Activated T-helper 1 cell treated with anti-CD3 and anti-CD28 coated beads, Interleukin-12 subunit alpha, Interleukin-12 subunit beta, Interleukin-2, Interleukin-4 antibody, amounts not matched to agents 30 ng/mL and 10 ng/mL and 1 ng/mL, durations not matched to agents 14 hours and 24 hours and 36 hours (primary cell): ENCODE results near the gene HARS2. TPM values are rescaled to one million over a fixed set of nuclear protein-coding genes. Genes with fewer than 3 reads are reported as not detected.
"Not testable (repeated sequence)": the region's sequence is repeated elsewhere in the genome, so short reads cannot be mapped to it uniquely, and the experiment has no call there.

Experiments
- DNase-seq: peaks from one replicate; pipeline ENCODE4 v3.0.0; 2021; ENCODE audit warnings: low spot score
- H3K27ac Mint-ChIP-seq: one replicate; pipeline ENCODE4 v1.8.0; 2021; ENCODE audit warnings: mild to moderate bottlenecking, mixed read lengths
- H3K27me3 Mint-ChIP-seq: one replicate; pipeline ENCODE4 v1.8.0; 2022; ENCODE audit warnings: mild to moderate bottlenecking, moderate library complexity, mixed read lengths; ENCODE audit not compliant: insufficient read depth
- H3K36me3 Mint-ChIP-seq: one replicate; pipeline ENCODE4 v1.8.0; 2021; ENCODE audit warnings: low read depth, mixed read lengths
- H3K4me1 Mint-ChIP-seq: one replicate; pipeline ENCODE4 v1.8.0; 2021; ENCODE audit warnings: low read depth, mixed read lengths
- H3K4me3 Mint-ChIP-seq: one replicate; pipeline ENCODE4 v1.8.0; 2021; ENCODE audit warnings: mild to moderate bottlenecking, moderate library complexity, mixed read lengths
- H3K9me3 Mint-ChIP-seq: one replicate; pipeline ENCODE4 v1.8.0; 2021; ENCODE audit warnings: mixed read lengths
- intact Hi-C: fragments of 100-400 bp; cut with micrococcal nuclease; formaldehyde crosslinking; loops from one replicate; pipeline ENCODE4 v1.15.1; 2024
- total RNA-seq: library from RNA; stranded (reverse); gene quantifications from 2 replicates; pipeline ENCODE4 v1.2.3, GENCODE V29; 2022

Gene HARS2
- total RNA-seq, 1 donor from 2014 or later, result 31.2 TPM

- intact Hi-C loops, result loop anchor here (1.0 to 10.0 kb wide), 8 partner anchors 9 to 607 kb away; partner anchors contain the start of genes CYSTM1, HARS1, HARS2 and TMCO6
- no peak for DNase-seq
- peaks cover 3% of the 10 kb centered on the region for H3K36me3 Mint-ChIP-seq
- H3K27me3 Mint-ChIP-seq, result peaks cover 8% of the 10 kb centered on the region
- H3K4me1 Mint-ChIP-seq, result peaks cover 22% of the 10 kb centered on the region
- no peaks in the 10 kb centered on the region for H3K9me3 Mint-ChIP-seq
- H3K27ac Mint-ChIP-seq, result peak overlapping the region; percentile 48
- peak overlapping the region; percentile 91 for H3K4me3 Mint-ChIP-seq
Observed at GRCh38 chr5:140711794-140712193, 20.5 kb downstream of the HARS2 start.

GRCh38 chr5:140713562-140714094 lies 22.4 kb downstream of the HARS2 start:
- intact Hi-C loops, result loop anchor here (5.0 to 10.0 kb wide), 2 partner anchors 536 to 609 kb away; partner anchors contain the start of gene CYSTM1
- Mint-ChIP-seq H3K9me3 (no peaks in the 10 kb centered on the region), H3K27me3 (peaks cover 8% of the 10 kb centered on the region), H3K27ac (no peak overlapping the region), H3K36me3 (no peaks in the 10 kb centered on the region), H3K4me1 (peaks cover 22% of the 10 kb centered on the region), H3K4me3 (no peak overlapping the region)
- no peak for DNase-seq

GRCh38 chr5:140716238-140716637 lies 25.0 kb downstream of the HARS2 start:
- H3K27me3 Mint-ChIP-seq, H3K36me3 Mint-ChIP-seq, DNase-seq, H3K4me3 Mint-ChIP-seq, H3K27ac Mint-ChIP-seq, H3K9me3 Mint-ChIP-seq: not testable (repeated sequence)
- intact Hi-C loops, result loop anchor here (10.0 kb wide), 1 partner anchor 611 kb away; no protein-coding TSS in a partner anchor
- peaks cover 16% of the 10 kb centered on the region for H3K4me1 Mint-ChIP-seq

GRCh38 chr5:140718266-140718592 lies 27.0 kb downstream of the HARS2 start:
- H3K9me3 Mint-ChIP-seq, result no peaks in the 10 kb centered on the region
- peaks cover 13% of the 10 kb centered on the region for H3K27me3 Mint-ChIP-seq
- H3K36me3 Mint-ChIP-seq, result no peaks in the 10 kb centered on the region
- peaks cover 6% of the 10 kb centered on the region for H3K4me1 Mint-ChIP-seq
- peak overlapping the region; percentile 13 for H3K4me3 Mint-ChIP-seq
- DNase-seq, result no peak
- intact Hi-C loops, result loop anchor here (10.0 kb wide), 1 partner anchor 613 kb away; no protein-coding TSS in a partner anchor
- no peak overlapping the region for H3K27ac Mint-ChIP-seq

- not testable (repeated sequence) for H3K4me3 Mint-ChIP-seq, H3K27ac Mint-ChIP-seq, DNase-seq, H3K36me3 Mint-ChIP-seq, H3K9me3 Mint-ChIP-seq
- Mint-ChIP-seq H3K27me3 (peaks cover 18% of the 10 kb centered on the region), H3K4me1 (peaks cover 12% of the 10 kb centered on the region)
- intact Hi-C loops, result loop anchor here (1.0 kb wide), 4 partner anchors 9 to 476 kb away; no protein-coding TSS in a partner anchor
Observed at GRCh38 chr5:140720738-140721137, 29.5 kb downstream of the HARS2 start.

GRCh38 chr5:140721395-140721794 lies 30.1 kb downstream of the HARS2 start:
- H3K27ac Mint-ChIP-seq, intact Hi-C loops, H3K36me3 Mint-ChIP-seq, DNase-seq, H3K4me3 Mint-ChIP-seq, H3K9me3 Mint-ChIP-seq: not testable (repeated sequence)
- Mint-ChIP-seq H3K4me1 (peaks cover 17% of the 10 kb centered on the region), H3K27me3 (peaks cover 22% of the 10 kb centered on the region)

- intact Hi-C loops, result loop anchor here (1.0 kb wide), 1 partner anchor 15 kb away; no protein-coding TSS in a partner anchor
- H3K36me3 Mint-ChIP-seq, result no peaks in the 10 kb centered on the region
- no peaks in the 10 kb centered on the region for H3K9me3 Mint-ChIP-seq
- H3K27me3 Mint-ChIP-seq, result peaks cover 21% of the 10 kb centered on the region
- peak overlapping the region; percentile 91 for H3K27ac Mint-ChIP-seq
- peak; percentile 72 for DNase-seq
- H3K4me3 Mint-ChIP-seq, result peak overlapping the region; percentile 77
- peaks cover 11% of the 10 kb centered on the region for H3K4me1 Mint-ChIP-seq
Observed at GRCh38 chr5:140725799-140726471, 34.7 kb downstream of the HARS2 start.

- no peak for DNase-seq
- intact Hi-C loops, result no loop called here
- Mint-ChIP-seq H3K27ac (no peak overlapping the region), H3K27me3 (peaks cover 7% of the 10 kb centered on the region), H3K4me3 (no peak overlapping the region), H3K4me1 (no peaks in the 10 kb centered on the region), H3K36me3 (no peaks in the 10 kb centered on the region), H3K9me3 (peaks cover 9% of the 10 kb centered on the region)
Observed at GRCh38 chr5:140733098-140733497, 41.8 kb downstream of the HARS2 start.

- no peak for DNase-seq
- peaks cover 5% of the 10 kb centered on the region for H3K27me3 Mint-ChIP-seq
- no peak overlapping the region for H3K27ac Mint-ChIP-seq
- no peak overlapping the region for H3K4me3 Mint-ChIP-seq
- intact Hi-C loops, result no loop called here
- H3K4me1 Mint-ChIP-seq, result no peaks in the 10 kb centered on the region
- peaks cover 9% of the 10 kb centered on the region for H3K9me3 Mint-ChIP-seq
- no peaks in the 10 kb centered on the region for H3K36me3 Mint-ChIP-seq
Observed at GRCh38 chr5:140734354-140734753, 43.1 kb downstream of the HARS2 start.

- no peaks in the 10 kb centered on the region for H3K36me3 Mint-ChIP-seq
- intact Hi-C loops, result no loop called here
- H3K4me3 Mint-ChIP-seq, result no peak overlapping the region
- peaks cover 24% of the 10 kb centered on the region for H3K9me3 Mint-ChIP-seq
- H3K27ac Mint-ChIP-seq, result no peak overlapping the region
- H3K27me3 Mint-ChIP-seq, result peaks cover 3% of the 10 kb centered on the region
- DNase-seq, result no peak
- H3K4me1 Mint-ChIP-seq, result no peaks in the 10 kb centered on the region
Observed at GRCh38 chr5:140737486-140737885, 46.2 kb downstream of the HARS2 start.

GRCh38 chr5:140741967-140742366 lies 50.7 kb downstream of the HARS2 start:
- no peak for DNase-seq
- intact Hi-C loops, result no loop called here
- H3K36me3 Mint-ChIP-seq, result no peaks in the 10 kb centered on the region
- H3K4me3 Mint-ChIP-seq, result no peak overlapping the region
- peaks cover 42% of the 10 kb centered on the region for H3K9me3 Mint-ChIP-seq
- no peaks in the 10 kb centered on the region for H3K4me1 Mint-ChIP-seq
- no peak overlapping the region for H3K27ac Mint-ChIP-seq
- H3K27me3 Mint-ChIP-seq, result no peaks in the 10 kb centered on the region
